Measurements from ENCODE around the gene CHD5. TPM values are rescaled to one million over a fixed set of nuclear protein-coding genes. Genes with fewer than 3 reads are reported as not detected.

CHD5 gene
- total and polyA plus RNA-seq, 2 experiments from 2014 or later, result 0.10 to 0.11 TPM

- Histone ChIP-seq H3F3A (ENCODE audit: insufficient read depth) (no peaks in the 10 kb centered on the region), H3K4me1 (ENCODE audit: insufficient read depth) (no peaks in the 10 kb centered on the region), H3K4me3 (no peak overlapping the region), H3K9me3 (ENCODE audit: low read depth) (no peaks in the 10 kb centered on the region), H2AFZ (no peak overlapping the region), H3K36me3 (ENCODE audit: low read depth) (no peaks in the 10 kb centered on the region), H3K4me2 (ENCODE audit: unreplicated experiment) (no peak overlapping the region), H3K27me3 (replicated peaks; ENCODE audit: insufficient read depth) (0 out of 2 replicates have a peak, but pooled peaks cover 9% of the 10 kb centered on the region), H4K20me1 (ENCODE audit: insufficient read depth) (no peaks in the 10 kb centered on the region), H3K27ac (no peak overlapping the region), H3K9me2 (ENCODE audit: insufficient read depth) (no peaks in the 10 kb centered on the region), H3K9ac (no peak overlapping the region), H3K79me2 (ENCODE audit: insufficient read depth) (no peaks in the 10 kb centered on the region)
- WGBS, 2 experiments (ENCODE audit: low coverage in 1 of 2, low lambda C conversion rate in 2 of 2, missing lambda C conversion rate in 2 of 2), result 50 to 72% methylated on average over 7 of the region's 7 CpGs
- no peak for TF ChIP-seq EZH2 (IDR thresholded peaks at IDR 0.05; ENCODE audit: insufficient read depth, poor library complexity, severe bottlenecking)
- TF ChIP-seq EZH2phosphoT487 (IDR thresholded peaks at IDR 0.05; ENCODE audit: insufficient read depth, low read depth), result no peak
- no peak for DNase-seq
- in situ Hi-C loops (cut with MboI), result no loop called here
Measured at GRCh38 chr1:6141592-6141991, 38.5 kb downstream of the CHD5 start.

- H3K27me3 ChIP-seq (replicated peaks; ENCODE audit: insufficient read depth), result 0 out of 2 replicates have a peak, but pooled peaks cover 9% of the 10 kb centered on the region
- in situ Hi-C loops (cut with MboI), result no loop called here
- WGBS, 2 experiments (ENCODE audit: low coverage in 1 of 2, low lambda C conversion rate in 2 of 2, missing lambda C conversion rate in 2 of 2), result 43 to 54% methylated on average over 2 of the region's 2 CpGs
Measured at GRCh38 chr1:6140413-6140812, 39.7 kb downstream of the CHD5 start.

DNA sequence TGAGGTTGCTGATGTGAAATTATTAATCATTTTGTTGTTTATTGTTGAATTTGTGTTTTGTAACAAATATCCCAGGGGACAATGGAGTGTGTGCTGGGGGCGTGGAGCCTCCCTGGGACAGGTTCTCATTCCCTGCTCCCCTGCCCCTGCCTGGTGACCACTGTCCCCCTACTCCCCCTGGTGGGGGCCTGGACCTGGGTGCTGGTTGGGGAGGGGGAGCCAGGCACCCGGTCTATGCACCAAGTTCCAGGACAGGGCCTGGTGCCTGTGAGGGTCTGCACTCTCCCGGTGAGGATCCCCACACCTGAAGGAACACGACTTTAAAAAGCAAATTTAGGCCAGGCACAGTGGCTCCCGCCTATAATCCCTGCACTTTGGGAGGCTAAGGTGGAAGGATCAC is 42.4 kb downstream of the CHD5 start:
- WGBS, 2 experiments (ENCODE audit: low coverage in 1 of 2, low lambda C conversion rate in 2 of 2, missing lambda C conversion rate in 2 of 2), result 45 to 49% methylated on average over 4 to 5 of the region's 5 CpGs
- Histone ChIP-seq H3K27ac (no peak overlapping the region), H3K9ac (no peak overlapping the region), H3K27me3 (replicated peaks; ENCODE audit: insufficient read depth) (0 out of 2 replicates have a peak, but pooled peaks cover 9% of the 10 kb centered on the region), H3K79me2 (ENCODE audit: insufficient read depth) (no peaks in the 10 kb centered on the region), H2AFZ (no peak overlapping the region), H3F3A (ENCODE audit: insufficient read depth) (no peaks in the 10 kb centered on the region), H3K36me3 (ENCODE audit: low read depth) (no peaks in the 10 kb centered on the region), H3K4me1 (ENCODE audit: insufficient read depth) (no peaks in the 10 kb centered on the region), H3K4me3 (no peak overlapping the region), H3K9me3 (ENCODE audit: low read depth) (no peaks in the 10 kb centered on the region), H3K9me2 (ENCODE audit: insufficient read depth) (no peaks in the 10 kb centered on the region), H4K20me1 (ENCODE audit: insufficient read depth) (no peaks in the 10 kb centered on the region), H3K4me2 (ENCODE audit: unreplicated experiment) (no peak overlapping the region)
- no peak for DNase-seq
- no peak for TF ChIP-seq EZH2 (IDR thresholded peaks at IDR 0.05; ENCODE audit: insufficient read depth, poor library complexity, severe bottlenecking)
- no peak for TF ChIP-seq EZH2phosphoT487 (IDR thresholded peaks at IDR 0.05; ENCODE audit: insufficient read depth, low read depth)
- in situ Hi-C loops (cut with MboI), result no loop called here

More at GRCh38 chr1:6140413-6140812, 39.7 kb downstream of the CHD5 start:
- no peak for DNase-seq
- H3K36me3 ChIP-seq (ENCODE audit: low read depth), result no peaks in the 10 kb centered on the region
- no peak overlapping the region for H3K27ac ChIP-seq
- H3K4me2 ChIP-seq (ENCODE audit: unreplicated experiment), result no peak overlapping the region
- H3K9me2 ChIP-seq (ENCODE audit: insufficient read depth), result no peaks in the 10 kb centered on the region
- H3F3A ChIP-seq (ENCODE audit: insufficient read depth), result no peaks in the 10 kb centered on the region
- no peak overlapping the region for H3K4me3 ChIP-seq
- no peak overlapping the region for H2AFZ ChIP-seq
- no peaks in the 10 kb centered on the region for H3K79me2 ChIP-seq (ENCODE audit: insufficient read depth)
- H3K9me3 ChIP-seq (ENCODE audit: low read depth), result no peaks in the 10 kb centered on the region
- H3K4me1 ChIP-seq (ENCODE audit: insufficient read depth), result no peaks in the 10 kb centered on the region
- TF ChIP-seq EZH2phosphoT487 (IDR thresholded peaks at IDR 0.05; ENCODE audit: insufficient read depth, low read depth), result no peak
- no peak for TF ChIP-seq EZH2 (IDR thresholded peaks at IDR 0.05; ENCODE audit: insufficient read depth, poor library complexity, severe bottlenecking)
- H3K9ac ChIP-seq, result no peak overlapping the region
- H4K20me1 ChIP-seq (ENCODE audit: insufficient read depth), result no peaks in the 10 kb centered on the region

DNA sequence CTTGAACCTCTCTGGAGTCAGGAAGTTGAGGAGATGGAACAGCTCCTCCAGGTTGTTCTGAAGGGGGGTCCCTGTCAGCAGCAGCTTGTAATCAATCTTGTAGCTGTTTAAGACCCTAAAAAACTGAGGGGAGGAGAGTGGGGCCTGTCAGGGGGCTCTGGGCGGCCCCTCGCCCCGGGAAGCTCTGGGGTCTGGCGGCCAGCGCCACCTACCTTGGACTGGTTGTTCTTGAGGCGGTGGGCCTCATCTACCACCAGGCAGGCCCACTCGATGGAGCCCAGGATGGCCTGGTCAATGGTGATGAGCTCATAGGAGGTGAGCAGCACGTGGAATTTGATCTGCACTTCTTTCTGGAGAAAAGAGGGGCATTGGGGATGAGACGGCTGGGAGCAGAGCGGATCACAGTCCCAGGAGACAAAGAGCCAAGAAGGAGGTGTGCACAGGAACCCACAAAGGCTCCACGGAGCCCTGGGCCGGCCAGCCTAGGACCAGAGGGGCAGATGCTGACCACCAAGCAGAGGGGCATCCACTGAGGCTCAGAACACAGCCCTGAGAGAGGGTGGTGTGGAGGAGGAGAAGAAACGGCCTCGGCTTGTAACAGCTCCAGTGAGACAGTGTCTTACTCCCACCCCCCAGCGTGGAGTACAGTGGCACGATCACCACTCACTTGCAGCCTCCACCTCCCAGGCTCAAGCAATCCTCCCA is 43.5 kb downstream of the CHD5 start:
- Histone ChIP-seq H3K4me3 (no peak overlapping the region), H3K9me3 (ENCODE audit: low read depth) (no peaks in the 10 kb centered on the region), H3F3A (ENCODE audit: insufficient read depth) (no peaks in the 10 kb centered on the region), H2AFZ (no peak overlapping the region), H3K27me3 (replicated peaks; ENCODE audit: insufficient read depth) (0 out of 2 replicates have a peak, but pooled peaks cover 9% of the 10 kb centered on the region), H3K4me1 (ENCODE audit: insufficient read depth) (no peaks in the 10 kb centered on the region), H3K79me2 (ENCODE audit: insufficient read depth) (no peaks in the 10 kb centered on the region), H3K36me3 (ENCODE audit: low read depth) (no peaks in the 10 kb centered on the region), H3K27ac (no peak overlapping the region), H3K9ac (no peak overlapping the region), H3K4me2 (ENCODE audit: unreplicated experiment) (no peak overlapping the region), H4K20me1 (ENCODE audit: insufficient read depth) (no peaks in the 10 kb centered on the region), H3K9me2 (ENCODE audit: insufficient read depth) (no peaks in the 10 kb centered on the region)
- in situ Hi-C loops (cut with MboI), result no loop called here
- TF ChIP-seq EZH2phosphoT487 (IDR thresholded peaks at IDR 0.05; ENCODE audit: insufficient read depth, low read depth) (no peak), EZH2 (IDR thresholded peaks at IDR 0.05; ENCODE audit: insufficient read depth, poor library complexity, severe bottlenecking) (no peak)
- DNase-seq, result no peak
- 57 to 58% methylated on average over 16 of the region's 16 CpGs for WGBS, 2 experiments (ENCODE audit: low coverage in 1 of 2, low lambda C conversion rate in 2 of 2, missing lambda C conversion rate in 2 of 2)

Data from GM23248 (cell line).